H1 (cell line): ENCODE results near the gene RASAL2. TPM values are rescaled to one million over a fixed set of nuclear protein-coding genes. Genes with fewer than 3 reads are reported as not detected.

ENCODE experiments used
- CTCF ChIA-PET: fragments of 300-600 bp; sonication (Branson Sonifier 250); formaldehyde crosslinking; loops from one replicate; lab custom pipeline; 2021; ENCODE audit not compliant: partially characterized antibody; lab: Charles Lee
- POLR2A ChIA-PET: fragments of 300-600 bp; sonication (Branson Sonifier 250); formaldehyde crosslinking; loops from one replicate; lab custom pipeline; 2021; ENCODE audit warnings: inconsistent platforms; ENCODE audit not compliant: partially characterized antibody; lab: Charles Lee
- DNase-seq, 2 experiments: peaks; one replicate each; pipeline versions ENCODE4 v3.0.0 to v3.0.0-alpha.2; 2010 to 2022; ENCODE audit warnings: low spot score in 2 of 2, low read depth in 1 of 2, mixed read lengths in 1 of 2
- FAIRE-seq: peaks from 2 replicates; lab custom pipeline; 2011; peaks lifted over from hg19 to GRCh38; lab: Jason Lieb, UNC
- H2AFZ ChIP-seq: 2 replicates; pipeline ENCODE4 v1.8.1; 2012; ENCODE audit warnings: low read length, inconsistent platforms
- H2AK5ac ChIP-seq: 2 replicates; pipeline ENCODE4 v1.6.1; 2013; ENCODE audit warnings: low read depth, low read length
- H2BK120ac ChIP-seq: replicated peaks from 2 replicates; pipeline ENCODE3; 2013; ENCODE audit warnings: low read depth, low read length, inconsistent platforms
- H2BK12ac ChIP-seq: 2 replicates; pipeline ENCODE4 v1.6.1; 2013; ENCODE audit warnings: low read depth, low read length
- H2BK15ac ChIP-seq: 2 replicates; pipeline ENCODE4 v1.6.1; 2013; ENCODE audit warnings: low read length
- H2BK20ac ChIP-seq: 2 replicates; pipeline ENCODE4 v1.6.1; 2013; ENCODE audit warnings: low read length
- H2BK5ac ChIP-seq: 2 replicates; pipeline ENCODE4 v1.6.1; 2013; ENCODE audit warnings: low read depth, low read length
- H3K14ac ChIP-seq: 2 replicates; pipeline ENCODE4 v1.6.1; 2013; ENCODE audit warnings: inconsistent platforms; ENCODE audit not compliant: insufficient read length
- H3K18ac ChIP-seq: 2 replicates; pipeline ENCODE4 v1.6.1; 2013; ENCODE audit warnings: low read length; ENCODE audit errors: extremely low read depth
- H3K23ac ChIP-seq: 2 replicates; pipeline ENCODE4 v1.6.1; 2013; ENCODE audit warnings: inconsistent platforms; ENCODE audit not compliant: insufficient read length
- H3K23me2 ChIP-seq: 2 replicates; pipeline ENCODE4 v1.6.1; 2013; ENCODE audit warnings: low read depth, low read length
- H3K27ac ChIP-seq: 2 replicates; pipeline ENCODE4 v1.6.1; 2011; ENCODE audit warnings: low read depth, low read length, inconsistent platforms
- H3K27me3 ChIP-seq, 4 experiments: replicated peaks in 1 of 4; 1 replicate in 1 of 4; 2 replicates in 3 of 4; pipeline versions ENCODE4 v1.6.1 to v1.8.1; 2011 to 2013; ENCODE audit warnings: low read length in 3 of 4, mild to moderate bottlenecking in 3 of 4, inconsistent platforms in 2 of 4, mixed read lengths in 2 of 4, moderate library complexity in 1 of 4; ENCODE audit not compliant: control insufficient read depth in 3 of 4, insufficient read depth in 3 of 4; ENCODE audit errors: extremely low read depth in 1 of 4
- H3K36me3 ChIP-seq, 4 experiments: 2 replicates each; pipeline versions ENCODE4 v1.6.1 to v1.8.1; 2011 to 2013; ENCODE audit warnings: mild to moderate bottlenecking in 4 of 4, low read length in 3 of 4, moderate library complexity in 2 of 4, control low read depth in 1 of 4, inconsistent platforms in 1 of 4; ENCODE audit not compliant: insufficient read depth in 4 of 4, control insufficient read depth in 2 of 4
- H3K4ac ChIP-seq: replicated peaks from 2 replicates; pipeline ENCODE3; 2013; ENCODE audit warnings: low read length, low read depth, mixed read lengths, inconsistent platforms; ENCODE audit not compliant: insufficient read length
- H3K4me1 ChIP-seq, 4 experiments: replicated peaks in 1 of 4; 1 replicate in 1 of 4; 2 replicates in 3 of 4; pipeline versions ENCODE4 v1.6.1 to v1.8.1; 2011 to 2013; ENCODE audit warnings: low read length in 3 of 4, inconsistent platforms in 2 of 4, mixed read lengths in 1 of 4; ENCODE audit not compliant: insufficient read depth in 4 of 4, control insufficient read depth in 3 of 4
- H3K4me2 ChIP-seq, 2 experiments: 2 replicates each; pipeline versions ENCODE4 v1.6.1 to v1.8.1; 2011 to 2013; ENCODE audit warnings: low read depth in 2 of 2, low read length in 2 of 2, control low read depth in 1 of 2, inconsistent platforms in 1 of 2, mild to moderate bottlenecking in 1 of 2; ENCODE audit not compliant: insufficient read depth in 1 of 2
- H3K4me3 ChIP-seq, 4 experiments: fragments of 200-600, 300-600 bp in 1 of 4; sonication (generic), shearing (Covaris generic), sonication (Bioruptor Twin) in 1 of 4; 2 replicates each; pipeline versions ENCODE4 v1.5.1 to v1.8.1; 2011 to 2016; ENCODE audit warnings: low read length in 4 of 4, low read depth in 3 of 4, control low read depth in 2 of 4, inconsistent platforms in 2 of 4, mild to moderate bottlenecking in 2 of 4, mixed read lengths in 1 of 4, moderate library complexity in 1 of 4; ENCODE audit not compliant: insufficient read depth in 2 of 4; ENCODE audit errors: extremely low read depth in 1 of 4
- H3K56ac ChIP-seq: replicated peaks from 2 replicates; pipeline ENCODE3; 2013; ENCODE audit warnings: low read depth, mild to moderate bottlenecking, mixed read lengths, low read length, inconsistent platforms; ENCODE audit not compliant: insufficient read length
- H3K79me1 ChIP-seq: 2 replicates; pipeline ENCODE4 v1.6.1; 2013; ENCODE audit warnings: low read depth, low read length, control low read depth
- H3K79me2 ChIP-seq, 2 experiments: 2 replicates each; pipeline versions ENCODE4 v1.6.1 to v1.8.1; 2012 to 2013; ENCODE audit warnings: low read length in 2 of 2, mild to moderate bottlenecking in 2 of 2, inconsistent platforms in 1 of 2; ENCODE audit not compliant: insufficient read depth in 2 of 2, control insufficient read depth in 1 of 2
- H3K9ac ChIP-seq, 4 experiments: replicated peaks in 1 of 4; 1 replicate in 1 of 4; 2 replicates in 3 of 4; pipeline versions ENCODE4 v1.6.1 to v1.8.1; 2011 to 2013; ENCODE audit warnings: low read depth in 3 of 4, low read length in 3 of 4, control low read depth in 2 of 4, mild to moderate bottlenecking in 2 of 4, moderate library complexity in 2 of 4, inconsistent platforms in 1 of 4; ENCODE audit errors: extremely low read depth in 1 of 4
- H3K9me3 ChIP-seq, 2 experiments: 2 replicates each; pipeline versions ENCODE4 v1.6.1 to v1.8.1; 2012 to 2013; ENCODE audit warnings: mild to moderate bottlenecking in 2 of 2, moderate library complexity in 2 of 2, control low read depth in 1 of 2, inconsistent platforms in 1 of 2, low read depth in 1 of 2, low read length in 1 of 2, mixed read lengths in 1 of 2; ENCODE audit not compliant: insufficient read depth in 2 of 2
- H4K20me1 ChIP-seq, 2 experiments: replicated peaks in 1 of 2; 2 replicates each; pipeline versions ENCODE3 to v1.8.1; 2011 to 2013; ENCODE audit warnings: inconsistent platforms in 2 of 2, low read length in 2 of 2, mild to moderate bottlenecking in 1 of 2; ENCODE audit not compliant: insufficient read depth in 2 of 2, control insufficient read depth in 1 of 2
- H4K5ac ChIP-seq: 2 replicates; pipeline ENCODE4 v1.6.1; 2013; ENCODE audit warnings: low read length, low read depth, mixed read lengths, inconsistent platforms; ENCODE audit not compliant: insufficient read length
- H4K8ac ChIP-seq: 2 replicates; pipeline ENCODE4 v1.8.0; 2013; ENCODE audit warnings: mild to moderate bottlenecking, moderate library complexity, low read length, inconsistent platforms; ENCODE audit not compliant: insufficient read depth; ENCODE audit errors: extremely low read depth
- H4K91ac ChIP-seq: replicated peaks from 2 replicates; pipeline ENCODE3; 2013; ENCODE audit warnings: low read length, mixed read lengths, inconsistent platforms; ENCODE audit not compliant: insufficient read length
- ASH2L ChIP-seq: fragments of 200-600, 300-600 bp; sonication (generic); IDR thresholded peaks from one replicate; pipeline ENCODE4 v1.7.1; 2017; ENCODE audit warnings: low read length
- CBX5 ChIP-seq: fragments of 300-800, 300-1000 bp; sonication (generic); IDR thresholded peaks from 2 replicates; pipeline ENCODE4 v1.7.1; 2016; ENCODE audit warnings: antibody characterized with exemption, low read length, low read depth
- RFX5 ChIP-seq: IDR thresholded peaks from 2 replicates; pipeline ENCODE4 v1.6.1; 2011; ENCODE audit warnings: low read depth, low read length, improper control_type of control experiment, borderline replicate concordance
- SP1 ChIP-seq: IDR thresholded peaks from 2 replicates; pipeline ENCODE4 v1.6.1; 2011; ENCODE audit warnings: low read depth, low read length
- SRF ChIP-seq: IDR thresholded peaks from 2 replicates; pipeline ENCODE4 v1.6.1; 2011; ENCODE audit warnings: mild to moderate bottlenecking, low read depth, low read length, moderate library complexity
- YY1 ChIP-seq: IDR thresholded peaks from 2 replicates; pipeline ENCODE4 v1.6.1; 2011; ENCODE audit warnings: low read depth, mild to moderate bottlenecking, low read length
- whole genome bisulfite sequencing, 2 experiments: shearing (Covaris generic) in 1 of 2; methylation state at CpG; one replicate each; pipeline versions ENCODE4 v1.1.6 to v1.1.7; 2013 to 2015; ENCODE audit warnings: low lambda C conversion rate in 2 of 2, mixed read lengths in 2 of 2, inconsistent platforms in 1 of 2, low coverage in 1 of 2, missing lambda C conversion rate in 1 of 2; ENCODE audit not compliant: insufficient replicate concordance in 2 of 2, insufficient coverage in 1 of 2, insufficient read length in 1 of 2; ENCODE audit errors: extremely low coverage in 1 of 2, missing lambda C conversion rate in 1 of 2; 5-methylcytosine and 5-hydroxymethylcytosine counted together
- polyA plus RNA-seq, 7 experiments: library from polyadenylated mRNA; depleted of rRNA in 3 of 7; stranded (reverse) in 5 of 7; unstranded in 2 of 7; fragments of >200 nt in 5 of 7; fragments of 200-250 nt in 2 of 7; gene quantifications; 1 replicate in 5 of 7; 2 replicates in 1 of 7; 4 replicates in 1 of 7; pipeline versions ENCODE4 v1.2.1 to v1.2.3, GENCODE V29; 2011 to 2013; ENCODE audit warnings: missing spikeins in 2 of 7, mixed read lengths in 2 of 7
- total RNA-seq: library from RNA; stranded (reverse); fragmentation: NEBNext Ultra II Directional; extraction: Animal tissue kit (Norgen Biotek cat#: 25700); gene quantifications from 2 replicates; pipeline ENCODE4 v1.2.1, GENCODE V29; 2021
- TF ChIP-seq, protein P1 (sequence below): IDR thresholded peaks from 2 replicates; pipeline ENCODE4 v1.6.1; 2011; ENCODE audit warnings: low read length, improper control_type of control experiment

Gene RASAL2
- total and polyA plus RNA-seq, 2 of the 8 experiments (the other 6 are each of a cell fraction or from before 2014, with no cell fraction given), result 15.9 to 32.5 TPM

- Histone ChIP-seq H4K91ac (no peak overlapping the region), H3K4me3 (no peak overlapping the region), H2BK20ac (no peak overlapping the region), H3K9me3 (no peaks in the 10 kb centered on the region), H2AFZ (no peak overlapping the region), H3K23me2 (no peaks in the 10 kb centered on the region), H3K4ac (no peak overlapping the region), H3K18ac (no peak overlapping the region), H3K79me1 (no peaks in the 10 kb centered on the region), H3K9ac (no peak overlapping the region), H4K5ac (no peak overlapping the region), H3K23ac (no peak overlapping the region), H2BK15ac (no peak overlapping the region), H3K79me2 (no peaks in the 10 kb centered on the region), H3K14ac (no peak overlapping the region), H2AK5ac (no peak overlapping the region), H4K8ac (no peak overlapping the region), H2BK120ac (no peak overlapping the region), H3K4me2 (no peak overlapping the region), H3K27me3 (no peaks in the 10 kb centered on the region), H3K27ac (no peak overlapping the region), H2BK12ac (no peak overlapping the region), H4K20me1 (no peaks in the 10 kb centered on the region), H3K56ac (no peak overlapping the region), H2BK5ac (no peak overlapping the region), H3K36me3 (no peaks in the 10 kb centered on the region), H3K4me1 (no peaks in the 10 kb centered on the region; a peak in 1 of 7 replicates)
- FAIRE-seq, result no peak
- WGBS, 2 experiments, result 77% methylated on average over 4 of the region's 4 CpGs; no CpG with 5 or more reads in 1 of the 2 experiments
- TF ChIP-seq SP1 (no peak), YY1 (no peak), RFX5 (no peak), ASH2L (no peak), SRF (no peak), CBX5 (no peak)
- TF ChIP-seq, protein P1, sequence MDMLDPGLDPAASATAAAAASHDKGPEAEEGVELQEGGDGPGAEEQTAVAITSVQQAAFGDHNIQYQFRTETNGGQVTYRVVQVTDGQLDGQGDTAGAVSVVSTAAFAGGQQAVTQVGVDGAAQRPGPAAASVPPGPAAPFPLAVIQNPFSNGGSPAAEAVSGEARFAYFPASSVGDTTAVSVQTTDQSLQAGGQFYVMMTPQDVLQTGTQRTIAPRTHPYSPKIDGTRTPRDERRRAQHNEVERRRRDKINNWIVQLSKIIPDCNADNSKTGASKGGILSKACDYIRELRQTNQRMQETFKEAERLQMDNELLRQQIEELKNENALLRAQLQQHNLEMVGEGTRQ, result no peak
- no peak for DNase-seq
- POLR2A ChIA-PET, result no interaction called here
- CTCF ChIA-PET, result interaction anchor here (0.6 to 10.0 kb wide), 4 partner anchors 8 to 195 kb away, joined by 3 to 100 read pairs (median 5); no protein-coding TSS in a partner anchor
Observed at GRCh38 chr1:178491721-178492120, 397.8 kb downstream of the RASAL2 start.
